GM19324 (cell line): ENCODE results near the gene KIF13A.
"Not testable (repeated sequence)": the region's sequence is repeated elsewhere in the genome, so short reads cannot be mapped to it uniquely, and the experiment has no call there.

Experiments
- ATAC-seq: cut with Tn5 transposase; IDR thresholded peaks from one replicate; pipeline ENCODE4 v1.9.1; 2021; ENCODE audit warnings: mild to moderate bottlenecking, moderate library complexity; ENCODE audit not compliant: unreplicated experiment, low FRiP score

Gene KIF13A

DNA sequence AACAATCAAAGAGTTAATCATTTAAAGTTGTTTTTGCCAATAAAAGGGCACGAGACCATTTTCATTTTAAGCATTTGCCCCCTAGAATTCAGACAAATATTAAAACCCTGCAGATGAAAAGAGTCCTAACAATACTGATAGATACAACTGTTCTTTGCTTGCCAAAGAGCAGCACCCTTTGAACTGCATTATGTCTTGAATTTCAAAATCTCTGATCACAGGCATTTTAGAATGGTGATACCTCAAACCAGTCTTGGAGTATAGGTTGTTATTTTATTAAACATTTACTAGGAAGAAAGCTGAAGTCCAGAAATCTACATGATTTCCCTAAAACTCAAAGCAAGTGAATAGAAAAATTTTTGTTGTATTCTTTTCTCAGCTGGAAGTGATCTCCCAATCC lies 108.7 kb downstream of the KIF13A start:
- no peak for ATAC-seq

DNA sequence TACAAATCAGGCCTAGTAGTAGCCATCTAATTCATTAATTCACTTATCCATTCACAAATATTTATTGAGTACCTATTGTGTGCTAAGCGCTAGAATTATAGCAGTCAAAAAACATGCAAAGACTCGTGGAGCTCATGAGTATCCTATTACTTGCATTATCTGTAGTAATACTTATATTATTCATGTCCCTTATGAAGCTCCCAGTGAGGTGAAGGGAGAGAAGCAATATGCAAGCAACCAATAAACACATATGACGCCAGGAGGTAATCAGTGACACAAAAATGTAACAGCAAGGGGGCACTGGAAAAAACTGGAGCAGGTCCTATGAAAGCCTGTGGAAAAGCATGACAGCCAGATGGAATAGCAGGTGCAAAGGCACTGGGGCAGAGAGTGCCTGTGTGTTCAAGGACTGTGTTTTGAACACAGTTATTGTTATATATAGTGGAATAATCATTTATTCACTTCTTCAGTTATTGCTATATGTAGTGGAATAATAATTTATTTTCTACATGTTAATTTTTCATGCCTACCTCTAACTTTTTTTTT lies 109.5 kb downstream of the KIF13A start:
- ATAC-seq, result no peak

DNA sequence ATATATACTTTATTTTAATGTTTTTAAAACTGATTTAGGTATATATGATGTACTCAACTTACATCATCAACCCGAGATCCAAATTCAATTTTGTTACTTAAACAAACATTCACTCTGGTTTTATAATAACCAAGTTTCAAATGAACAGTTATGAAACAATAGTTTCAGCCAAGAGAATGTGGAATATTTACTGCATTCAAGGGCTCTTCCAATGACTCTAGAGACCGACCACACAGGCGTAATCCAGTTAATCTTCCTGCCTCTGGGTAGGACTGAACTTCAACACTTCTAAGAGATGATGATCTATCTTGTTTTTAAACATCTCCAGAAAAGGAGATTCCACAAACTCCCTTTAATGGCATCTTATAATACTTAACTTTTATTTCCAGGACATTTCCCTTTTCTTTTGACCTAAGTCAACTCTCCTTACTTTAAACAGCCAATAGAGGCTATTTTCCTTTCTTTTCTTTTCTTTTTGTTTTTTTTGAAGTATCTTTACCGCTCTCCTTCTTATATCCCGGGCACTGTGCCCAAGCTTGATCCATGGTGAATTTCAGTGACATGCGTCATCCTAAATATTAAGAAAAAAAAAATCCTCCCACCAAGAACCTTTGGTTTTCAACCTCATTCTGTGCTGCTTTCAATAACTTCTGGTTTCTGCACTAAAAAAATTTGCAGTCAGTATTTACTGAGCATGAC lies 110.1 kb downstream of the KIF13A start:
- no peak for ATAC-seq

DNA sequence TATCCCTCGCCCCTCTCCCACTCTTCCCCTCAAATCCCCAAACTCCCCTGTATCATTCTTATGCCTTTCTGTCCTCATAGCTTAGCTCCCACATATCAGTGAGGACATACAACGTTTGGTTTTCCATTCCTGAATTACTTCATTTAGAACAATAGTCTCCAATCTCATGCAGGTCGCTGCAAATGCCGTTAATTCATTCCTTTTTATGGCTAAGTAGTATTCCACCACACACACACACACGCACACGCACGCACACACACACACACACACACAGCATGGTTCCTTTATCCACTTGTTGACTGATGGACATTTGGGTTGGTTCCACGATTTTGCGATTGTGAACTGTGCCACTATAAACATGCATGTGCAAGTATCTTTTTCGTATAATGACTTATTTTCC lies 112.7 kb downstream of the KIF13A start:
- ATAC-seq, result no peak

DNA sequence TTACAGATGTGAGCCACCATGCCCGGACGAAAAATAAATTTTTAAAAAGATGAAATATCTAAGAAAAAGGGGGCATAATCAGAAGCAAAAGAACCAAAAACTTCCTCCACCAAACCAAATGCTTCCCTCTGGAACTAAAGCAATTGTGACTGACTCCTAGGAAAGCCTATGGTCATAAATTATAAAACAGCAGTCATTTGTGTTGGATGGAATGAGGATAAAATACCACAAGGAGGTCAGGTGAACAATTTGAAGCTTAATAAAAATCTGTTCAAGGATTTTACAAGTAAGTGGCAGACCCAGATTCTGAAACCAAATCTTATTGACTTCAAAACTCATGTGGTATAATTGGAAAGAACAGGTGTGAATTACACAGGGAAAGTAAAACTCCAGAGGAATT lies 114.5 kb downstream of the KIF13A start:
- no peak for ATAC-seq

DNA sequence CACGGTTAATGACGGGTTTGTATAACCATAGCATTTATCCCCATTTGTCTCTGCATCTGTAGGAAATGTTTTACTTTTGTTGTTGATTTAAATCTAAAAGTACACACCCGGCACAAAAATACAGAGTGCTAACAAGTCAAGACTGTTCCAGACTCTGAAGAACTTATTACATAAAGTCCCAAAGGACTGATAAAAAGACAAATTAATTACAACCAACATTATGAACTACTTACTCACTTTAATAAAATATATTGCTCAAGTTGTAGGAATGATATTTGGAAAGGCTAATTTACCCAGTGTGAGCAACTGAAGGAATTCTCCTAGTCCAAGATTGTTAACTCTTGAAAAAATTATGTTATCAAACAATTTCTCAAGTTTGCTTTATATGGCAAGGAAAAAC lies 115.6 kb downstream of the KIF13A start:
- no peak for ATAC-seq

DNA sequence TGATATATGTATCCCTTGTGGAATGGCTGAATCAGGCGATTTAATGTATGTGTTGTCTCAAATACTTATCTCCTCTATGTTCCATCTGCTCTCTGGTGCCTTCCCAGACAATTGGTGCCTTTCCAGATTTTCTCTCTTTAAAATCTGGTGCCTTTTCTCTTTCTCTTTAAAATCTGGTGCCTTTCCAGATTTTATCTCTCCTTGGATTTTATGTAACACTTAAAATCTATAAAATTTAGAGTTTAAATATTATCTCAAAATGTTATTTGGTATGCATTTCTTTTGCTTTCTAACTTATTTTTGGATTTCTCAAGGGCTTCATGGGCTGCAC lies 116.3 kb downstream of the KIF13A start:
- ATAC-seq, result no peak

DNA sequence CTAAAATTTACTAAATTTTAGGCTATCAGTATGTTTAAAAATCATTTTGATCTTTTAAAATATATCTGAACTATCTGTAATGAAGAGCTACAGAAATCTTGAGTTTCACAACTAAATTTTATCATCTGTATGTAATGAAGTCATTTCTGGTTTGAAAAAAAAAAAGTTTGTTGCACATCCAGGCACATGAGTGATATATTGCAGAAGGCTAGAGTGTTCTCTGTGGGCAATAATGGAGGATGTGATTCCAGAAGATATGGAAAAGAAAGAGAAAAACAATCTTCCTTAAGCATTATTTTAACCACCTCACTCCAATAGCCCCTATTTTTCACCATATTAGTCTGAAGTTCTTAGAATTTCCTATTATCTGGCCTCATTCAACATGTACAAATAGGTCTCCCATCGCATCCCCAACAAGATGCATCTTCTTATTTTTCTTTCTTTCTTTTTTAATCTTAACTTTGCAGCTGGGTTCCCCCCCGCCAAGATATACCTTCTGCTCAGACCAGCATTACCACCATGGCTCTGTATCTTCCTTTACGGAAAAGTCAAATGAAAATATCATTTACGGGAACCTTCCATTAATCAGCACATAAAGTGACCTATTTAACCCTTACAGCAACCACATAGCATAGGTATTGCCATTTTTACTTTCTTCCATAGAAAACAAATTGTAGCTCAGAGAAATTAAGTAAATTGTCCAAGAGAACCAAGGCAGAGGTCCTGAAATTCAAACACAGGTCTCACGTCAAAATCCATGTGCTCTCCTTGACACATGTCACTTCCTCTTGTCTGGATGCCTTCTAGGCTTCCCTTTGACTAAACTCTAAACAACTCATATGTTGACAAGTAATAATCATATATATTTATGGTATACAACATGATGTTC lies 116.9 kb downstream of the KIF13A start:
- no peak for ATAC-seq

DNA sequence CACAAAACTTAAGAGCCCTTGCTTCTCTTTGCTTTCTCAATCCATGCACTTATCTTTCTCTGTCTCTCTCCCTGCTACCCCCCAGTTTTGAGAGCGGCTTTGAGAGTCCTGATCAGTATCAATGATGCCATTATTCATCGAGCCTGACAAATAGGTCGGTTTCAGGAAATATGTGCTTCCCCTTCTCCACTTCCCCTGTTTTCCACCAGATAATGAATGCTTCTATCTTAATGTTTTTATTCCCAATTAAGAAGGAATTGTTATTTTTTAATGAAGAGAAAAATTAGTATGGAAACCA lies 117.7 kb downstream of the KIF13A start:
- ATAC-seq, result no peak

DNA sequence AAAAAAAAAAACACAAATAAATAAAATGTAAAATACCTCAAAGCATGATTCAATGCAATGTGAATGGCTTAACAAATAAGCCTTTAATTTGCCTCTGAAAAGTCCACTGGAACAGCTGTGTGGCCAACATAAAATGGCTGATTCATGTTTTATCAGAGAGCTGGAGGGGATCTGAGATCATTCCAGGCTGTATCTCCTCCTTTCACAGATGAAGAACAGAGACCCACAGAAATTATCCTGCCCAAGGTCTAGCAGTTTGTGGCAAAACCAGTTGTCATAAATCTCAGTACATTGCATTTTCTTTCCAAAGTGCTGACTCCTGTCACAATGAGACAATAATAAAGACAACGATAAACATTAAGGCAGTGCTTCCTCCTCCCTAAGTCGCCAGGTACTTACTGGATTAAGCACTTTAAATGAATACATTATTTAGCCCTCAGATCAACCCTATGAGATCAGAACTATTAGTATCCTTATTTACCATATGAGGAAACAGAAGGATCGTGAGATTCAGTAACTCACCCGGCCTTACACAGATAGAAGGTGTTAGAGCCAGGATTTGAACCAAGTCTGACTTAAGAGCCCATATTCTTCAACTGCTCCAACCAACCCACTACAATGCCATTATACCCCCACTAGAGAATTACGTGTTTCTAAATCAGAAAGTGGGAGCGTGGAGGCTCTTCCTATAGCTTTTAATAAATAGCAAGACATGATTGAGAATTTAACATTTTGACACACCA lies 118.3 kb downstream of the KIF13A start:
- no peak for ATAC-seq

DNA sequence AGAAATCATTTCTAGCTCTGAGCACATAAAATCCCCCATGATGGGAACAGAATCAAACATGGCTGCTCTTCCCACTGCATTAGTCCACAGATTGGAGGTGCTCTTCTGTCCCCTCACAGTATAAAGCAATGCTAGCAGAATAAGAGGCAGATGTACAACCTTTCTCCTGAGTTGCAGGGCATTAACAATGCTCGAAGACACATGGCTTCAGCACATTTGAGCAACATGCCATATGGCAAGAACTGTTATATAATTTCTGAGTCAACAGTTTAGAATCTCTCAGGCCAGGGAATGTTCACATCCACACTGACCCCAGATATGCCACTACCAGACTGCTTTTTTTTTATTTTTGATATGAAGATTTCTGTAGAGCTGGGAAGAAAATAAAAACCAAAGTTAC lies 119.6 kb downstream of the KIF13A start:
- no peak for ATAC-seq

DNA sequence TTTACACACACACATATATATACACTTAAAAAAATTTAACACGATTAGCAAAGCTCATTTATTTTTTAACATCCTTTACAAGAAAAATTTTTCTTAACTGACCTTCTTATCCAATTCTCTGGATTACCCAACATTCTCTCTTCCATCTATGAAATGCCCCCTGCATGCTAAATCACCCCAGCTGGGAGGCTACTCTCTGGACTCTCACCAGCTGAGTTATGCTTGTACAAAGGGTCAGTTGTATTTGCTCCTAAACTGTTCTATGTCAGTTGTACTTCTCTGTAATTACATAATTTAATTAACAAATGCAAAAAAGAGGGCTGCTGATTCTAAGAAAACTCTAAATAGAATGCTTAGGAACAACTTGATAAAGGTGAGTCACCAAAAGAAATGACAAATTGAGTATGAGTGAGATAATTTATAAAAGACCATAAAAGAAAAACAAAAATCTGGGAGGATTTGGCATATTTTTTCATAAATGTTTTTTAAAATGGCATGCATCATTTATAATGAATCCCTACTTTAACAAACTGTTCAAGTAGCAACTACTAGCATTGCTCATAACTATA lies 120.5 kb downstream of the KIF13A start:
- no peak for ATAC-seq

DNA sequence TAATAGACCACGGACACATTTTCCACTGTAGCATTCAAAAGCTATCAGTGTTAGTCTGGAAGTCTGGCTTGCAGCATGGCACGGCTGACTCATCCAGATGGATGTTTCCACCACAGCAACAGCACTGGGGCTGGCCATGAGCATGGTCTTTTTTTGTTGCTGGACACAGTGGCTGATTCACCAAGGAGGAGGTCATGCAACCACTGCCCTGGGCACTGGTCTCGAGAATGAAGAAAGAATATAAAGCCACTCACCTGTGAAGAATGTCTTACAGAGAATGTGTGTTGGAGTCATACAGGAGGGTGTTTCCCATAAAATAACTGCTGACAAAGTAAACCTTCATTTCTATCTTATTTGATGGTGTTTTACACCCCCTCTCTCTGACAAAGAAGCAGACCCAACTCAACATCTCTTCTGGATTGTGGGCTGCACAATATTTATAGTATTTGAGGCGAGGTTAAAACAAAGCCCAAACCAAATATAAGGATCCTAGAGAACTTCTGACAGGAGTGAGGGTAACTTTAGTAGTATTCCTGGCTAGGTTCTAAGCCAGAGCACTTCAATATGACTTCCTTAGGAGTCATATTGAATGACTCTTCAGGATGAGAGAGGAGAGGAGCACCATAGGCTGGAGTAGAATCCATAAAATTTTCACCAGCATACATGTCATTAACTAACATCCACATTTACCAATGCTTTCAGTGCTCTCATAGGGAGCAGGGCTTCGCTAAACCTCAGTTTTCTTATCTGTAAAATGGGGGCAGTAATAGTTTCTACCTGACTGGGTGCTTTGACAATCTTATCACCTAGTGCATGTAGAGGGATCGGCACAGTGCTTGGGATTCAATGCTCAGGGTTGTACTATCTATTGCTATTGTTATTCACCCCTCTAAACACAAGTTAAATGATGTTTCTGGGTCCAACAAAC lies 121.4 kb downstream of the KIF13A start:
- no peak for ATAC-seq

DNA sequence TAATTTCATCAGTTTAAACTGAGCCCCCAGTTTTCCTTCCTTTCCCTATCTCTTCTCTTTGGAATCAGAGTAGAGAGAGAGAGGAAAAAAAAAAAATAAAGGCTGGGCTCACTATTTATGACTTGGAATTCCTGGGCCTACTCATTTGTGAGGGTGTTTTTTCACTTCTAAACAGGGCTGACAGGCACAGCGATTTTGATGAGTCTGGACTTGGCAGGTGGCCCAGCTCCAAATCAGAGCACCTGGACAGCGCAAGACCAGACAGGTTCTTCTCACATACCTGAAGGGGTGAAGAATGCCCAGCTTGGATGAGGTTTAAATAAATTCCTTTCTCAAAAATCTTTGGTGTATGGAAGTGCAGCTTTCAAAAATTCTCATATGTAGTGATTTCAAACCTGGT lies 122.2 kb downstream of the KIF13A start:
- ATAC-seq, result no peak

DNA sequence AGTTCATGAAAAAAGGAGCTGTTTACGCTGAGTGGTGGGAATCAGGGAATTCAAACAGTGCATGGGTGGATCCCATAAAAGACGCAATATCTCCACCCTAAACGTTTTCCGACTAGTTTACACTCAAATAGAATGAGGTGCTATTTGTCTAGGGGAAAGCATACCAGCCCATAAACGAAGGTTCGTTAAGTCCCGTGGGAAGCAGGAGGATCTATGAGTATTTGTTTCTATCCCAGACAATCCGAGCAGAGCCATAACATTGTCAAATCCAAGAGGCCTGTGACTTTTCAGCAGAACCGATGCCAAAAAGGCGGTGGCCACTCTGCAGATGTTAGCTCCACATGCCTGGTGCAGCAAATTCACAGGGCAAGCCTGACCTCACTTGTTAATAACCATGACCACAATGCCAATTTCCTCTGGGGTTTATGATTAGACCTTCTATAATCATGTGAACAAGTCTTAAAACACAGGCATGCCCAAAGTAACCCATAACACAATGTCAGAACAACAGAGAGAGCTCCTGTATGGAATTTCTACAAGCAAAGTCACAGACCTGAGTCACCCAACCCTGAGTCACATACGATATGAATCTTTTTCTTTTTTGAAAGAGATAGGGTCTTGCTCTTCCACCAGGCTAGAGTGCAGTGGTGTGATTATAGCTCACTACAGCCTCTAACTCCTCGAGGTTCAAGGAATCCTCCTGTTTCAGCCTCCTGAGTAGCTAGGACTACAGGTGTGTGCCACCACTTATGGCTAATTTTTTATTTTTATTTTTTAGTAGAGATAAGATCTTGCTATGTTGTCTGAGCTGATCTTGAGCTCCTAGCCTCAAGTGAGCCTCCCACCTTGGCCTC lies 123.3 kb downstream of the KIF13A start:
- no peak for ATAC-seq

DNA sequence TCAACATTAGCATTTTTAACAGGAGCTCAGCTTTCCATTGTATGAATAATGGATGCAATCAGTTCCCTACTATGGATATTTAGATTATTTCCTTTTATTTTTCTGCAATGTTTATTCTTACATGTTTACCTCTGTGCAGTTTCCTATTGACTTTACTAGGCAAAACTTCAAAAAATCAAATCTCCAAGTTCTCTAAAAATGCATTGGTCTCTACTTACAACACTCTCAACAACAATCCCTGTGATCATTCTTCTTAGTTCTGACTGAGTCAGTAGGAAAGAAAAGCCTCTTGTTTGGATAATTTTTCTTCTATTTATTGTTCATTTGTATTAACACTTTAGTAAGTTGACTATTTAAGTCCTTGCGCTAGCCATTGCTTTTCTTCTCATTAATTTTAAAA lies 126.1 kb downstream of the KIF13A start:
- ATAC-seq, result no peak

DNA sequence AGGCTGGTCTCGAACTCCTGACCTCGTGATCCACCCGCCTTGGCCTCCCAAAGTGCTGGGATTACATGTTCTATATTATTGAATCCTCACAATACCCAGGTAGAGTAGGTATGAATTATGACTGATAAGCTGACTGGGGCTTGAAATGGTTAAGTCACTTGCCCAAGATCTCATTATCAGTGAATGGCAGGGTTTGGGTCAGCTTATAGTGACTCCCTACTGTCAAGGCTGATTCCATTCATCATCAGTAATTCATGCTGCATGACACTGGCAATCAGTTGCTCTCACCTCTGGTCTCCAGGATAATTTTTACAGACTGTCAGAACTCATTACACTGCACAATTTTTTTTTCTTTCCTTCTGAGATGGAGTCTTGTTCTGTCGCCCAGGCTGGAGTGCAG lies 127.6 kb downstream of the KIF13A start:
- no peak for ATAC-seq

DNA sequence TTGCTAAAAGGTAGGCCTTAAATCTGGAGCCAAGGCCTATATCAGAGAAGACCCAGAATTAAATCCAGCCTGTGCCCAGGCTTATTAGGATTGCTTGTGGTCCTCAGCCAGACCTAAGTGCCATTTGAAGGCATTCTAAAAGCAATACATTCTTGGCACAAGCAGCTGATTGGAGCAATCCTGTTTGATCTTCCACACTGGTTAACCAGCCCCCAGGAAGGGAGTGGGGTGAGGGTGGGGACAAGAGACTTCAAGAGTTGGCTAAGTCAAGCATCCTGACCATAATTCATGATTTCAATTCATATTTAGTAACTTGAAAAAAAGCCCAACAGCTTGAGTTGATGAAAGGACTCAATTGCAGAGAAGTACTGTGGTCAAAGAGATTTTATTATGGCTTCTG lies 128.9 kb downstream of the KIF13A start:
- no peak for ATAC-seq

DNA sequence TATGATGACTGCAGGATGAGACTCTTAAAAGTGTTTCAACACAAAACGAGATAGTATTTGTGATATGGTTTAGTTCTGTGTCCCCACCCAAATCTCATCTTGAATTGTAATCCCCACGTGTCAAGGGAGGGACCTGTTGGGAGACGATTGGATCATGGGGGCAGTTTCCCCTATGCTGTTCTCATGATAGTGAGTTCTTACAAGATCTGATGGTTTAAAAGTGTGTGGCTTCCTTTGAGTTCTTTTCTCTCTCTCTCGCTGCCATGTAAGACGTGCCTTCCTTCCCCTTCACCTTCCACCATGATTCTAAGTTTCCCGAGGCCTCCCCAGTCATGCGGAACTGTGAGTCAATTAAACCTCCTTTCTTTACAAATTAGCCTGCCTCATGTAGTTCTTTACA lies 130.2 kb downstream of the KIF13A start:
- not testable (repeated sequence) for ATAC-seq
